Measurements from ENCODE around the gene ST7.
"Not testable (repeated sequence)": the region's sequence is repeated elsewhere in the genome, so short reads cannot be mapped to it uniquely, and the experiment has no call there.

The ST7 gene

GRCh38 chr7:117101026-117101425, 147.7 kb downstream of the ST7 start:
- no peak for DNase-seq

GRCh38 chr7:117110480-117111315, 157.4 kb downstream of the ST7 start:
- DNase-seq = peak; percentile 56

- DNase-seq = no peak
Measured at GRCh38 chr7:117111535-117111934, 158.2 kb downstream of the ST7 start.

- peak; percentile 52 for DNase-seq
Measured at GRCh38 chr7:117112640-117113039, 159.3 kb downstream of the ST7 start.

GRCh38 chr7:117113871-117114270, 160.6 kb downstream of the ST7 start:
- DNase-seq = no peak

- DNase-seq = no peak
Measured at GRCh38 chr7:117114272-117114671, 161.0 kb downstream of the ST7 start.

- no peak for DNase-seq
Measured at GRCh38 chr7:117116211-117116610, 162.9 kb downstream of the ST7 start.

GRCh38 chr7:117117172-117117571, 163.9 kb downstream of the ST7 start:
- no peak for DNase-seq

GRCh38 chr7:117118579-117119180, 165.4 kb downstream of the ST7 start:
- DNase-seq = no peak

- DNase-seq = peak; percentile 88
Measured at GRCh38 chr7:117119192-117119924, 166.1 kb downstream of the ST7 start.

- DNase-seq = not testable (repeated sequence)
Measured at GRCh38 chr7:117120321-117120720, 167.0 kb downstream of the ST7 start.

GRCh38 chr7:117122036-117122435, 168.7 kb downstream of the ST7 start:
- not testable (repeated sequence) for DNase-seq

GRCh38 chr7:117122536-117122935, 169.2 kb downstream of the ST7 start:
- no peak for DNase-seq

- no peak for DNase-seq
Measured at GRCh38 chr7:117123311-117123926, 170.1 kb downstream of the ST7 start.

GRCh38 chr7:117124591-117125220, 171.4 kb downstream of the ST7 start:
- DNase-seq = peak; percentile 96

GRCh38 chr7:117126676-117127075, 173.4 kb downstream of the ST7 start:
- no peak for DNase-seq

GRCh38 chr7:117127585-117128168, 174.4 kb downstream of the ST7 start:
- DNase-seq = peak; percentile 74

GRCh38 chr7:117129521-117129955, 176.2 kb downstream of the ST7 start:
- no peak for DNase-seq

- DNase-seq = no peak
Measured at GRCh38 chr7:117130262-117130661, 177.0 kb downstream of the ST7 start.

GRCh38 chr7:117132321-117133120, 179.2 kb downstream of the ST7 start:
- no peak for DNase-seq

GRCh38 chr7:117133125-117133524, 179.8 kb downstream of the ST7 start:
- DNase-seq = no peak
